Hematopoietic multipotent progenitor cell treated with erythropoietin and hydrocortisone succinate and interleukin-3 and kit ligand, for 17 days (in vitro differentiated cells): ENCODE measurements around the gene ECI1.
"Not testable (repeated sequence)": the region's sequence is repeated elsewhere in the genome, so short reads cannot be mapped to it uniquely, and the experiment has no call there.

Experiments
- DNase-seq: peaks from one replicate; pipeline ENCODE4 v3.0.0-alpha.2; 2015; ENCODE audit warnings: low spot score

ECI1 gene

GRCh38 chr16:2280461-2280860 lies 29.1 kb upstream of the ECI1 start:
- DNase-seq = no peak

- DNase-seq = no peak
These were observed 27.8 kb upstream of the ECI1 start for GRCh38 chr16:2278956-2279800.

- DNase-seq = no peak
These were observed 26.9 kb upstream of the ECI1 start for GRCh38 chr16:2278272-2278608.

- DNase-seq = no peak
These were observed 26.3 kb upstream of the ECI1 start for GRCh38 chr16:2277466-2278271.

GRCh38 chr16:2276368-2277195 lies 25.2 kb upstream of the ECI1 start:
- no peak for DNase-seq

- DNase-seq = no peak
These were observed 24.3 kb upstream of the ECI1 start for GRCh38 chr16:2275476-2276367.

GRCh38 chr16:2273931-2274330 lies 22.5 kb upstream of the ECI1 start:
- no peak for DNase-seq

GRCh38 chr16:2273484-2273883 lies 22.1 kb upstream of the ECI1 start:
- no peak for DNase-seq

- no peak for DNase-seq
These were observed 20.6 kb upstream of the ECI1 start for GRCh38 chr16:2271848-2272461.

GRCh38 chr16:2270588-2271470 lies 19.4 kb upstream of the ECI1 start:
- DNase-seq = no peak

GRCh38 chr16:2270070-2270462 lies 18.7 kb upstream of the ECI1 start:
- DNase-seq = no peak

- DNase-seq = peak; percentile 97
These were observed 16.7 kb upstream of the ECI1 start, which contains the start of gene RNPS1 for GRCh38 chr16:2267913-2268666. Gene RNPS1, minus strand, starts transcription at chr16:2268126. Its CDS starts 3,483 bp downstream, at chr16:2264643.

- not testable (repeated sequence) for DNase-seq
These were observed 16.1 kb upstream of the ECI1 start for GRCh38 chr16:2267505-2267912.

- DNase-seq = not testable (repeated sequence)
These were observed 15.5 kb upstream of the ECI1 start for GRCh38 chr16:2266887-2267286.

- not testable (repeated sequence) for DNase-seq
These were observed 11.6 kb upstream of the ECI1 start for GRCh38 chr16:2263026-2263425.

GRCh38 chr16:2260250-2260649 lies 8.9 kb upstream of the ECI1 start:
- no peak for DNase-seq

GRCh38 chr16:2258530-2258929 lies 7.1 kb upstream of the ECI1 start:
- DNase-seq = not testable (repeated sequence)

- no peak for DNase-seq
These were observed 6.3 kb upstream of the ECI1 start for GRCh38 chr16:2257726-2258125.

- DNase-seq = no peak
These were observed 5.2 kb upstream of the ECI1 start for GRCh38 chr16:2256531-2257140.
